ENCODE results near the gene SRC.

The SRC gene

DNA sequence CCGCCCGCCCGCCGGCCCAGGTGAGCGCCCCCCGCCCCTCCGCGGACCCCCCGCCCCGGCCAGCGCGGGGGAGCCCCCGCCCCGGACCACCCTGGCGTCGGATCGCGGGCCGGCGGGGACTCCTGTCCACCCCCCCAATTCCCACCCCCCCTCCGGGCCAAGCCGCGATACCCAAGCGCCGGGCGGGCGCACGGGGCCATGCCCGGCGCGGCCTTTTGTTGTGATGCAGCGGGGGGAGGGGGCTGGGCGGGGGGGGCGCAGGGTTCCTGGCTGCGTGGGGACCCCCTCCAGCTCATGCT lies 245 bp downstream of the SRC start:
- peak overlapping the region in 1 of 2 donors; percentile 75 for H3K9ac ChIP-seq (ENCODE audit: low read length in 2 of 2)
- H3K9me3 ChIP-seq (ENCODE audit: control insufficient read depth in 2 of 2, low read length in 2 of 2), result no peaks in the 10 kb centered on the region
- H3K27ac ChIP-seq (ENCODE audit: low read length), result peak overlapping the region; percentile 60
- H3K36me3 ChIP-seq (ENCODE audit: control insufficient read depth in 2 of 2, insufficient read depth in 2 of 2, low read length in 2 of 2), result peaks cover 0 to 3% of the 10 kb centered on the region in 2 donors
- H3K27me3 ChIP-seq (ENCODE audit: control insufficient read depth in 1 of 2, insufficient read depth in 2 of 2, low read length in 2 of 2), result no peaks in the 10 kb centered on the region
- H3K4me1 ChIP-seq (ENCODE audit: control insufficient read depth, insufficient read depth, low read length), result peaks cover 25% of the 10 kb centered on the region
- H3K4me3 ChIP-seq (ENCODE audit: low read length in 2 of 2), result peak overlapping the region; percentile 73 to 74

DNA sequence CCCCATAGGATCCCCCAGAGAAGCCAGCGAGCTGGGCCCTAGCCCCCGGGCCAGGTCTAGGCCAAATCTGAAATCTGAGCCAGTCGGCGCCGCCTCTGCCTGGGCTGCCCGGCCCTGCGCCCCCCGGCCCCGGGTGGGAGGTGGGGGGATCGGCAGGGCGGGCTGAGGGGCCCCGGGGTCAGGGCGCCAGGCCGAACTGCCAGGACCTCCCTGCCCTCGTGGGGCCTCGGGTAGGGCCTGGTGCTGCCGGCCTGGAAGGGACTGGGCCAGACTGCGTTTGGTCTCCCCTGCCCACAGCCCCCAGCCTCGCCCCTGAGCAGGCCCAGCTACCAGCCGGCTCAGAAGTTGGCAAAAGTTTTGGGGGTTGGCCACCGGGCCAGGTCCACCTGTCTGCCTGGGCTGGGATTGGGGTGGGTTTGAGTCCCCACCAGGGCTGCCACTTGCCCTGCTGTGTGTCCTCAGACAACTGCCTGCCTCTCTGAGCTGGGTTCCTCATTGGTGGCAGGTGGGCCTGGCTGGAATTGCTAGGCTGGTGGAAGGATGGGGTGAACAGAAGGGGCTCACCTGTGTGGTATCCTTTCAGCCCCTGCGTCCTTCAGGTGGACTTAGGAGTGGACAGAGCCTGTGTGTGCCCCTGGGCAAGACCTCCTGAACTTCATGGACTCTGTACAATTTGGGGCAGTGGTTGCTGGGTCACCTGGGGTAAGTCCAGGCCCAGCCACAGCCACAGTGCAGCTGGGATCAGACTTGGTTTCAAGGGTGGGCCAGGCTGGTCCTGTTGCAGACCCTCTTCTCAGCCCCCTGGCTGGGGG lies 801 bp downstream of the SRC start:
- no peaks in the 10 kb centered on the region for H3K27me3 ChIP-seq (ENCODE audit: control insufficient read depth in 1 of 2, insufficient read depth in 2 of 2, low read length in 2 of 2)
- H3K27ac ChIP-seq (ENCODE audit: low read length), result peak overlapping the region; percentile 60
- no peaks in the 10 kb centered on the region for H3K9me3 ChIP-seq (ENCODE audit: control insufficient read depth in 2 of 2, low read length in 2 of 2)
- peaks cover 0 to 3% of the 10 kb centered on the region in 2 donors for H3K36me3 ChIP-seq (ENCODE audit: control insufficient read depth in 2 of 2, insufficient read depth in 2 of 2, low read length in 2 of 2)
- H3K9ac ChIP-seq (ENCODE audit: low read length in 2 of 2), result peak overlapping the region; percentile 75 to 80
- peaks cover 25% of the 10 kb centered on the region for H3K4me1 ChIP-seq (ENCODE audit: control insufficient read depth, insufficient read depth, low read length)
- peak overlapping the region; percentile 73 to 74 for H3K4me3 ChIP-seq (ENCODE audit: low read length in 2 of 2)

DNA sequence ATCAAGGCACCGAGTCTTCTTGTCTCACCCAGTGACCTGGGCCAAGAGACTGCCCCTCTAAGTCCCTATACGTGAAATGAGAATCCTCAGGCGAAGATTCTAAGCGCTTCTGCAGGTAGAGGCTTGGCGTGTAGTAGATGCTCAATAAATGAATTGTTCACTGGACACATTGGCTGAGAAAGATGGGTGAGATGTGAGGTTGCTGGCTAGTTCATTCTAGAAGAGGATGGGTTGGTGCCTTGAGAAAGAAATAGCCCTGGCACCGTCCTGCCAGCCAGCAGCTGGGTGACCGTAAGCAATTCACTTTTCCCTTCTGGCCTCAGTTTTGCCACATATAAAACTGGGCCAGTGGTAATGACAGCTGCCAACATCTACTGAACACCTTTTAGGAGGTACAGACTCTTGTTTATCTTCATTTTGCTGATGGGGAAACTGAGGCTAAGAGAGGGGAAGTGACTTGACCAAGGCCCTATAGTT lies 1.4 kb downstream of the SRC start:
- no peaks in the 10 kb centered on the region for H3K9me3 ChIP-seq (ENCODE audit: control insufficient read depth in 2 of 2, low read length in 2 of 2)
- peaks cover 0 to 3% of the 10 kb centered on the region in 2 donors for H3K36me3 ChIP-seq (ENCODE audit: control insufficient read depth in 2 of 2, insufficient read depth in 2 of 2, low read length in 2 of 2)
- H3K4me3 ChIP-seq (ENCODE audit: low read length in 2 of 2), result peak overlapping the region in 1 of 2 donors; percentile 73
- H3K4me1 ChIP-seq (ENCODE audit: control insufficient read depth, insufficient read depth, low read length), result peaks cover 27% of the 10 kb centered on the region
- peak overlapping the region; percentile 60 for H3K27ac ChIP-seq (ENCODE audit: low read length)
- H3K9ac ChIP-seq (ENCODE audit: low read length in 2 of 2), result peak overlapping the region; percentile 75 to 80
- no peaks in the 10 kb centered on the region for H3K27me3 ChIP-seq (ENCODE audit: control insufficient read depth in 1 of 2, insufficient read depth in 2 of 2, low read length in 2 of 2)

DNA sequence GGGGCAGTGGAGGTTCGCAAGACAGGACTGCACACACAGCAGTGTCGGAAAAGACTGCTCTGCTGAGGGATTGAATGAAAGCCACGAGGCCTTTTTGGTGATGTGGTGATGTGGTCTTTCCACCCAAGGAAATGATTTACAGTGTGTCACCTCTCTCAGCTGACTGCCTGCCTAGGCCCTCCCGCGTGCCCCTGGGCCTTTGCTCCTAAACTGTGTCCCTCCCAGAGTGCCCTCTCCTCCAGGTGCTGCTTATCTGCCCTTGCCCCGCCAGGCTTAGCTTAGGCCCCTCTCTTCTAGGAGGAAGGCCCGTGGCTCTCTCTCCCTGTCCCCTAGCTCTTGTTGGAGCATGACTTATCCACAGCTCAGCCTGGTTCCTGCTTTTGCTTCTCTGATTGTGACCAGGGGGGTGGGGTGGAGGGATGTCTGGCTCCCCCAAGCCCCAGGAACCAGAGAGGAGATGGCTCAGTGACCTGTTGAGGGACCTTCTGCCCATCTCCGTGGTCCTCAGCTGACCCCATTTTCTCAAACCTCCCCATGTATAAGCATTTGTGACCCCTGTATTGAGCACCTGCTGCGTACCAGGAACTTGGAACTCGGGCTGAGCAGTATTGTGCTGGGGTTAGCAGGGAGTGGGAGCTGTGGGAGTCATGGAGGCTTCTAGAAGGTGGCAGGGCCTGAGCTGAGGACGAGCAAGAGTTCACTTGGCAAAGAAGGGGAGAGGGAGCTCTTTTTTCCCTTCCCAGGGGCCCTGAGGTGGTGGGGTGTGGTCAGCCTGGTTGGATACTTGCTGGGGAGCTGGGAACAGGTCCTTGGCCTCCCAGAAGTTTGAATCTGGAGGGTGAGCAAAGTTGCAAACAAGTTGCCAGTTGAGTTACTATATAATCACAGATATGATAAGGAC lies 2.2 kb downstream of the SRC start:
- no peaks in the 10 kb centered on the region for H3K27me3 ChIP-seq (ENCODE audit: control insufficient read depth in 1 of 2, insufficient read depth in 2 of 2, low read length in 2 of 2)
- no peak overlapping the region for H3K4me3 ChIP-seq (ENCODE audit: low read length in 2 of 2)
- H3K27ac ChIP-seq (ENCODE audit: low read length), result peak overlapping the region; percentile 60
- H3K9me3 ChIP-seq (ENCODE audit: control insufficient read depth in 2 of 2, low read length in 2 of 2), result no peaks in the 10 kb centered on the region
- H3K36me3 ChIP-seq (ENCODE audit: control insufficient read depth in 2 of 2, insufficient read depth in 2 of 2, low read length in 2 of 2), result peaks cover 0 to 3% of the 10 kb centered on the region in 2 donors
- no peak overlapping the region for H3K9ac ChIP-seq (ENCODE audit: low read length in 2 of 2)
- peaks cover 28% of the 10 kb centered on the region for H3K4me1 ChIP-seq (ENCODE audit: control insufficient read depth, insufficient read depth, low read length)

DNA sequence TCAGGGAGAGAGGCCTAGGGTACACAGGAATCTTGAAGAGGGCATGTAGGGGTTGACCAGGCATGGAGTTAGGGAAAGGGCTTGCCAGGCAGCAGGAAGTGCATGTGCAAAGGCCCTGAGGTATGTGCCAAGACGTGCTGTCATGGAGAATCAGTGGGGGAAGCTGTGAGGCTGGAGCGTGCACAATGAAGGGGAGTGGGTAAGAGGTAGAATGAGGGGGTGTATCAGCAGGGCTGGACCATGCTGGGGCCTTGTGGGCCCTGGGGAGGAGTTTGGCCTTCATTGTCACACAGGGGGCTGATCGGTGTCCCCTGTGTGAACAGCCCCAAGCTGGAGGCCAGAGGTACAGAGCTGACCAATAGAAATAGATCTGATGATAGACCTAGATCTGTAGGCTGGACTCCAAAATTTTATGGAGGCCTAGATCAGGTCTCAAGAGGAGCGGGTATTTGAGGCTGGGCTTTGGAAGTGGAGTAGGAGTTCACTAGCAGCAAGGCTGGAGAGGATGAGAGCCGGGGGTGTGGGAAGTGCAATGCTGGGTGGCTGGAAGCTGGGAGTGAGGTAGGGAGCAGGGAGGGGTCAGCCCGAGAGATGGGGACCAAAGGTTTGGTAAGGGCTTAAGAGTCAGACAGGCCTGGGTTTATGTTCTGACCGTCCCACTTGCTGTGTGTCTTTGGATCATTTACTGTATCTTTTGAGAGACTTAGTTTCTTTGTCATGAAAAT lies 3.0 kb downstream of the SRC start:
- no peak overlapping the region for H3K9ac ChIP-seq (ENCODE audit: low read length in 2 of 2)
- no peaks in the 10 kb centered on the region for H3K27me3 ChIP-seq (ENCODE audit: control insufficient read depth in 1 of 2, insufficient read depth in 2 of 2, low read length in 2 of 2)
- H3K36me3 ChIP-seq (ENCODE audit: control insufficient read depth in 2 of 2, insufficient read depth in 2 of 2, low read length in 2 of 2), result peaks cover 0 to 7% of the 10 kb centered on the region in 2 donors
- H3K27ac ChIP-seq (ENCODE audit: low read length), result peak overlapping the region; percentile 60
- peaks cover 28% of the 10 kb centered on the region for H3K4me1 ChIP-seq (ENCODE audit: control insufficient read depth, insufficient read depth, low read length)
- no peak overlapping the region for H3K4me3 ChIP-seq (ENCODE audit: low read length in 2 of 2)
- H3K9me3 ChIP-seq (ENCODE audit: control insufficient read depth in 2 of 2, low read length in 2 of 2), result no peaks in the 10 kb centered on the region

DNA sequence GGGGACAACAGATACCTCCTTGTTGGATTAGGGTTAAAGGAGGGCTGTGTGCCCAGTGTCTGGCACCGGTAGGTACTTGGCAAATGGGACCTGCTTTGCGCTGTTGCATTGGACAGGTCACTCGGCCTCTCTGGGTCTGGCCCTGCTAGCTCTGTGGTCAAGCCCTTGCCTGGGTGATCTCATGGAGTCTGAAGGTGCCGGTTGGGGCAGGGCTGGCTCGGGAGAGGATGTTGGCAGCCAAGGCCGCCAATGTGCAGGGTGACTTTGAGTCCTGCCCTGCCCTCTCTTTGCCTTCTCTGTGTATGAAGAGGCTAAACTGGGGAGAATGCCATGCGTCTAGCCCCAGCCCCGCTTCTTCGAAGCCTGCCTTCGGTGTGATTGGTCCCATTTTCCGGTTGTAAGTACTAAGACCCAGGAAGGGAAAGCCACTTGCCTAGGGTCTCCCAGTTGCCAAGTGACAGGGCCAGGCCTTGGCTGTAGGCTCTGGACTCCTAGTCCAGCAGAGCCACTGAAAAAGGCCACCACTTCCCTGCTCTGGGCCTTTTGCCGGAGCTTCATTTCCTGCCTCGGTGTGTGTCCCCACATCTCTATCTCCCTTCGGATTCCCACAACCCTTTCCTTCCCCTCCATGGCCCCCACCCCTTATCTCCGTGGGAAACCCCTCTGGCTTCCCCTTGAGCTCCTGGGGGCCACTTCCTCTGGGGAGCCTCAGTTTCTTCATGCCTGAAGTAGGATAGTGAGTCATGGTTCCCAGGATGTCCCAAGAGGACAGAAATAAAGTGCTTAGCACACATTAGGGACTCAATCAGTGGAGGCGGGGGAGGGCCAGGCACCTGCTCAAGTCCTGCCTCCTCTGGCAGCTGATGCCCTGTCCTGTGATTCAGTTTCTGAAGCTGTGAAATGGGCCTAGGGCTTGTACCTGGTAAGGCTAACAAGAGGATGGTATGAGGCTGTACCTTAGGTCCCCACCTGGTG lies 3.9 kb downstream of the SRC start:
- H3K9ac ChIP-seq (ENCODE audit: low read length in 2 of 2), result no peak overlapping the region
- peaks cover 0 to 10% of the 10 kb centered on the region in 2 donors for H3K36me3 ChIP-seq (ENCODE audit: control insufficient read depth in 2 of 2, insufficient read depth in 2 of 2, low read length in 2 of 2)
- H3K4me3 ChIP-seq (ENCODE audit: low read length in 2 of 2), result no peak overlapping the region
- no peaks in the 10 kb centered on the region for H3K27me3 ChIP-seq (ENCODE audit: control insufficient read depth in 1 of 2, insufficient read depth in 2 of 2, low read length in 2 of 2)
- H3K27ac ChIP-seq (ENCODE audit: low read length), result no peak overlapping the region
- no peaks in the 10 kb centered on the region for H3K9me3 ChIP-seq (ENCODE audit: control insufficient read depth in 2 of 2, low read length in 2 of 2)
- H3K4me1 ChIP-seq (ENCODE audit: control insufficient read depth, insufficient read depth, low read length), result peaks cover 32% of the 10 kb centered on the region

DNA sequence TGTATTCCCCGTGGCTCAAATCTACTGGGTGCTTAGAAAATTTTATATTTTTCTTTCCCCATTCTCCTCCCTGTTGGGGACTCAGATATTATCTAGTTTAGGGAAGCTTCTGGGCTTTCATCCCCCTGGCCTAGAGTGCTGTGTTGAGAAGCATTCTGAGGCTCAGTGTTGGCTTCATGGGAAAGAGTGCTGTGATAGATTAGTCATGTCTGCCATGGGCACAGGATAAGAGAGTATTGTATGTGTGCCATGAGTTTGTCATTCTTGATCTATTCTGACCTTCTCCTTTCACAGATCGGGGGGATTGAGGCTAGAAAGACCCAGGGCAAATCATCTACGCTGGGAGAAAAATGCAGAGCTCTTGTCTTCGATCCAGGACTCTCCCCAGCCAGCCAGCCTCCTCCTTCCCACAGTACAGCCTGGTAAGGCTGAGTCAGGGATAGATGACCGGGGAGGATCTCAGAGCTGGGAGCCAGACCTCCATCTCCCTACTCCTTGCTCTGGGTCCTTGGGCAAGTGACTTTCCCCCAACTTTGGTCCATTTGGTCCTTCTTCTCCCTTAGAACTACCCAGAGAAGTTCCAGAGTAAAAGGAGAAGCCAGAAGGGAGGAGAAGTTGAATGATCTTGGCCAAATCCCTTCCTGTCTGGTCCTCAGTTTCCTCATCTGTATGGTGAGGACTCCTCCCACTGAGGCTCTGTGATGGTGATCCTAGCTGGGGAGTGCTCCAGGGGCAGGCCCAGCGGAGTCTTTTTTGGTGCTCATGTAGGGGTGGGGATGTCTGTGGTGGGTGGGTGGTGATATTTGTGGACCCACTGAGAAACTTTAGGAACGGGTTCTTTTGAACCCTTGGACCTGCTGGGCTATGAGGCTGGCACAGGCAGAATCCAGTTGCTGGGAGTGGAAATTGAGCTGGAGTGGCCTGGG lies 5.0 kb downstream of the SRC start:
- peaks cover 0 to 10% of the 10 kb centered on the region in 2 donors for H3K36me3 ChIP-seq (ENCODE audit: control insufficient read depth in 2 of 2, insufficient read depth in 2 of 2, low read length in 2 of 2)
- no peaks in the 10 kb centered on the region for H3K27me3 ChIP-seq (ENCODE audit: control insufficient read depth in 1 of 2, insufficient read depth in 2 of 2, low read length in 2 of 2)
- H3K4me3 ChIP-seq (ENCODE audit: low read length in 2 of 2), result no peak overlapping the region
- peaks cover 30% of the 10 kb centered on the region for H3K4me1 ChIP-seq (ENCODE audit: control insufficient read depth, insufficient read depth, low read length)
- H3K9me3 ChIP-seq (ENCODE audit: control insufficient read depth in 2 of 2, low read length in 2 of 2), result no peaks in the 10 kb centered on the region
- no peak overlapping the region for H3K9ac ChIP-seq (ENCODE audit: low read length in 2 of 2)
- H3K27ac ChIP-seq (ENCODE audit: low read length), result no peak overlapping the region

DNA sequence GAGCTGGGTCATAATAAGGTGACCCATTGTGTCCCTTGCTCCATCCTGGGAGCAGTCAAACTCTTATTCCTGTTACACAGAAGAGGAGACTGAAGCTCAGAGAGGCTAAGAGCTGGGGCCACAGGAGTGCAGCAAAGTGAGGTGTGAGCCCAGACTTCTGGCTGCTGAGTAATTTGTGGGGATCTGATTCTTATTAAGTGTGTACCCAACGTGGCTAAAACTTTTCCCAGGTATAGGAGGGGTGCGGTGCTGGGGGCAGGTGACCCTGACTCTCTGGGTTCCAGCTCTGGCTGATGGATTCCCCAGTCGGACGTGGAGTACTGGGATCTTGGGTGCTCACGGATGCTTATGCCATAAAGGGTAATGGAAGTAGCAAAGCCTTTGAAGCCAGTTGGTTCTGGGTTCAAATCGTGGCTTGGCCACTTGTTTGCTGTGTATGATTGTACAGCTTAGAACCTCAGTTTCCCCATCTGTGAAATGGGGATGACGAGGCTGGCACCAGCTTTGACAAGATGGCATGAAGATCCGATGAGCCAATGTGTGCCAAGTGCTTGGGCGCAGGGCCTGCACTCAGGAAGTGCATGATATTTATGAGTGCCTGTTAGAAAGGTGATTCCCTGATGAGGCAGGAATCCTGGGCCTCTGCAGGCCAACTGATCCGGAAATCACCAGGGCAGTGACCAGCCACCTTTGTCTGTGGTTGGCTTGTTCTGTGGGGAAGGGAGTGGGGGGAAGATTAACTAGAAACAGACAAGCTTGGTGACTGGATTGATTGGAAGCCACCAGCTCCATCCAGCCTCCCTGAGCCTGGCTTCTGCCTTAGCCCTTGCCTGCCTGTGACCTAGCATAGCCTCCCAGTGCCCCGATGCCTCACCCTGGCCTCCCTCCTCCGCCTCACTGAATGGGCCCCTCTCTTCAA lies 6.0 kb downstream of the SRC start:
- H3K9ac ChIP-seq (ENCODE audit: low read length in 2 of 2), result no peak overlapping the region

More for the DNA sequence above, 6.0 kb downstream of the SRC start:
- H3K36me3 ChIP-seq (ENCODE audit: control insufficient read depth in 2 of 2, insufficient read depth in 2 of 2, low read length in 2 of 2), result peaks cover 0 to 10% of the 10 kb centered on the region in 2 donors
- no peak overlapping the region for H3K4me3 ChIP-seq (ENCODE audit: low read length in 2 of 2)
- H3K4me1 ChIP-seq (ENCODE audit: control insufficient read depth, insufficient read depth, low read length), result peaks cover 35% of the 10 kb centered on the region
- no peak overlapping the region for H3K27ac ChIP-seq (ENCODE audit: low read length)
- H3K9me3 ChIP-seq (ENCODE audit: control insufficient read depth in 2 of 2, low read length in 2 of 2), result no peaks in the 10 kb centered on the region
- no peaks in the 10 kb centered on the region for H3K27me3 ChIP-seq (ENCODE audit: control insufficient read depth in 1 of 2, insufficient read depth in 2 of 2, low read length in 2 of 2)
